Lower lobe of right lung (tissue), 2 donors: ENCODE measurements around the gene NRIP2. TPM values are rescaled to one million over a fixed set of nuclear protein-coding genes. Genes with fewer than 3 reads are reported as not detected.
A peak's percentile ranks its signal among the peaks of the same experiment; 100 is the strongest.

Source experiments
- ATAC-seq, 2 donors: fragments of 200-7000 bp; cut with Tn5 transposase; one replicate each; pipeline ENCODE4 v1.9.1; 2020 to 2022; ENCODE audit warnings: mild to moderate bottlenecking in 2 of 2, moderate library complexity in 2 of 2
- DNase-seq: peaks from one replicate; pipeline ENCODE4 v3.0.0-alpha.2; 2020
- H3K27ac ChIP-seq: fragments of 200-600 bp; one replicate; pipeline ENCODE4 v1.8.0; 2022
- H3K27me3 ChIP-seq: fragments of 200-600 bp; one replicate; pipeline ENCODE4 v1.8.0; 2022; ENCODE audit warnings: low read depth
- H3K36me3 ChIP-seq: fragments of 200-600 bp; one replicate; pipeline ENCODE4 v1.8.0; 2022; ENCODE audit warnings: mild to moderate bottlenecking
- H3K4me1 ChIP-seq: fragments of 200-600 bp; one replicate; pipeline ENCODE4 v1.8.0; 2022
- H3K4me3 ChIP-seq: fragments of 200-600 bp; one replicate; pipeline ENCODE4 v1.8.0; 2022; ENCODE audit warnings: mild to moderate bottlenecking
- H3K9me3 ChIP-seq: fragments of 200-600 bp; one replicate; pipeline ENCODE4 v1.8.0; 2022
- CTCF ChIP-seq: fragments of 200-600 bp; IDR thresholded peaks from one replicate; pipeline ENCODE4 v1.8.0; 2022; ENCODE audit warnings: antibody characterized with exemption, mild to moderate bottlenecking
- intact Hi-C: fragments of 100-400 bp; cut with DNase I; formaldehyde crosslinking; loops from one replicate; pipeline ENCODE4 v1.11.0; 2022
- total RNA-seq: library from RNA; stranded (reverse); fragmentation: NEBNext Ultra II Directional; extraction: Animal tissue kit (Norgen Biotek cat#: 25700); gene quantifications from one replicate; pipeline ENCODE4 v1.2.1, GENCODE V29; 2021
- donor health status: DM: no; HTN: yes; CAD: no; lungs with severe emphysema.

The NRIP2 gene
- total RNA-seq, 1 donor from 2014 or later: 0.77 TPM

- Histone ChIP-seq H3K4me1 (peaks cover 27% of the 10 kb centered on the region), H3K9me3 (no peaks in the 10 kb centered on the region), H3K4me3 (no peak overlapping the region), H3K36me3 (peaks cover 8% of the 10 kb centered on the region), H3K27me3 (no peaks in the 10 kb centered on the region), H3K27ac (no peak overlapping the region)
- TF ChIP-seq CTCF: no peak
- intact Hi-C loops: no loop called here
- no peak for DNase-seq
- ATAC-seq: no peak
These were observed 41.9 kb downstream of the NRIP2 start for GRCh38 chr12:2792671-2793500.

GRCh38 chr12:2791089-2791488, 43.7 kb downstream of the NRIP2 start:
- DNase-seq: no peak
- intact Hi-C loops: no loop called here

GRCh38 chr12:2785017-2785416, 49.8 kb downstream of the NRIP2 start:
- Histone ChIP-seq H3K27ac (no peak overlapping the region), H3K36me3 (no peaks in the 10 kb centered on the region), H3K4me3 (no peak overlapping the region), H3K27me3 (no peaks in the 10 kb centered on the region), H3K9me3 (no peaks in the 10 kb centered on the region), H3K4me1 (peaks cover 11% of the 10 kb centered on the region)
- TF ChIP-seq CTCF: no peak
- ATAC-seq: peak; percentile 23 to 82
- intact Hi-C loops: no loop called here
- DNase-seq: no peak

More at GRCh38 chr12:2791089-2791488, 43.7 kb downstream of the NRIP2 start:
- no peaks in the 10 kb centered on the region for H3K36me3 ChIP-seq
- H3K9me3 ChIP-seq: no peaks in the 10 kb centered on the region
- H3K27ac ChIP-seq: no peak overlapping the region
- no peak for ATAC-seq
- H3K4me3 ChIP-seq: no peak overlapping the region
- no peaks in the 10 kb centered on the region for H3K27me3 ChIP-seq
- peaks cover 9% of the 10 kb centered on the region for H3K4me1 ChIP-seq
- no peak for TF ChIP-seq CTCF

GRCh38 chr12:2783936-2784600, 50.8 kb downstream of the NRIP2 start:
- peak; percentile 94 for TF ChIP-seq CTCF
- DNase-seq: peak; percentile 81
- no peaks in the 10 kb centered on the region for H3K9me3 ChIP-seq
- ATAC-seq: peak; percentile 96 to 97
- intact Hi-C loops: no loop called here
- peak overlapping the region; percentile 27 for H3K4me3 ChIP-seq
- H3K4me1 ChIP-seq: peaks cover 11% of the 10 kb centered on the region
- H3K27me3 ChIP-seq: no peaks in the 10 kb centered on the region
- H3K27ac ChIP-seq: no peak overlapping the region
- H3K36me3 ChIP-seq: no peaks in the 10 kb centered on the region

- Histone ChIP-seq H3K4me3 (no peak overlapping the region), H3K27me3 (no peaks in the 10 kb centered on the region), H3K9me3 (no peaks in the 10 kb centered on the region), H3K27ac (no peak overlapping the region), H3K4me1 (peaks cover 9% of the 10 kb centered on the region), H3K36me3 (no peaks in the 10 kb centered on the region)
- ATAC-seq (no peak), DNase-seq (no peak)
- intact Hi-C loops: no loop called here
- TF ChIP-seq CTCF: no peak
These were observed 55.6 kb downstream of the NRIP2 start for GRCh38 chr12:2779281-2779680.
